ENCODE measurements around the gene ZNF385B. TPM values are rescaled to one million over a fixed set of nuclear protein-coding genes. Genes with fewer than 3 reads are reported as not detected.
"Not testable (repeated sequence)": the region's sequence is repeated elsewhere in the genome, so short reads cannot be mapped to it uniquely, and the experiment has no call there.

ZNF385B gene
- total and polyA plus RNA-seq, 5 donors from 2014 or later = not detected

GRCh38 chr2:179891237-179891636 lies 29.8 kb upstream of the ZNF385B start:
- ATAC-seq (ENCODE audit: low read depth in 2 of 2) = no peak
- H3K27ac ChIP-seq (ENCODE audit: insufficient read depth, low read length, poor library complexity, severe bottlenecking) = no peak overlapping the region
- Mint-ChIP-seq H3K27ac (no peak overlapping the region), H3K36me3 (peaks cover 3% of the 10 kb centered on the region), H3K9me3 (peaks cover 0 to 11% (median 4%) of the 10 kb centered on the region in 7 donors), H3K27me3 (peaks cover 9% of the 10 kb centered on the region), H3K4me3 (no peak overlapping the region), H3K4me1 (no peaks in the 10 kb centered on the region)
- H3K9me3 ChIP-seq (ENCODE audit: control insufficient read depth in 2 of 2, low read length in 2 of 2) = no peaks in the 10 kb centered on the region
- no peaks in the 10 kb centered on the region for H3K27me3 ChIP-seq (ENCODE audit: control insufficient read depth, insufficient read depth, low read length)
- H3K4me1 ChIP-seq (ENCODE audit: control insufficient read depth, insufficient read depth, low read length, poor library complexity, severe bottlenecking) = no peaks in the 10 kb centered on the region
- no peak overlapping the region for H3K4me3 ChIP-seq (ENCODE audit: low read depth, low read length)
- no peaks in the 10 kb centered on the region for H3K36me3 ChIP-seq (ENCODE audit: control insufficient read depth, insufficient read depth, low read length)
- DNase-seq = no peak

DNA sequence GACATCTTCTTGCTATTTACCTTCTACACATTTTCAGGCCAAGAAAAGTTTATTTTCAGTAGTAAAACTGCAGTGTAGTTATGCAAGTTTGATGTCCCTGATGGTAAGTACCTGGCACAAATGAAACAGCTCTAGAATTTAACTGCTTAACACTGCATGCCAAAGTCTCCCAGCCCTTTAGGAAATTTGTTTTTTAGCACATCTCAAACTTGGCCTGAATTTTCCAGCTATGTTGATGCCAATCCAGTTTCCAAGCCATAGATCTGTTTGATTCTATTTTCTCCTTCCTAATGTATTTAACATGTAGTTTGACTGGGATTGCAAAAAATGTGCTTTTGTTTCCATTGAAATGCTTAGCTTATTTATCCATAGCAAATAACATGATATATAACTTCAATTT lies 29.3 kb upstream of the ZNF385B start:
- Mint-ChIP-seq H3K9me3 (peaks cover 0 to 11% (median 4%) of the 10 kb centered on the region in 7 donors), H3K36me3 (peaks cover 3% of the 10 kb centered on the region), H3K4me1 (no peaks in the 10 kb centered on the region), H3K27me3 (peaks cover 9% of the 10 kb centered on the region), H3K4me3 (no peak overlapping the region), H3K27ac (no peak overlapping the region)
- Histone ChIP-seq H3K4me3 (ENCODE audit: low read depth, low read length) (no peak overlapping the region), H3K36me3 (ENCODE audit: control insufficient read depth, insufficient read depth, low read length) (no peaks in the 10 kb centered on the region), H3K9me3 (ENCODE audit: control insufficient read depth in 2 of 2, low read length in 2 of 2) (no peaks in the 10 kb centered on the region), H3K27ac (ENCODE audit: insufficient read depth, low read length, poor library complexity, severe bottlenecking) (no peak overlapping the region), H3K27me3 (ENCODE audit: control insufficient read depth, insufficient read depth, low read length) (no peaks in the 10 kb centered on the region), H3K4me1 (ENCODE audit: control insufficient read depth, insufficient read depth, low read length, poor library complexity, severe bottlenecking) (no peaks in the 10 kb centered on the region)
- no peak for ATAC-seq (ENCODE audit: low read depth in 2 of 2)
- DNase-seq = no peak

DNA sequence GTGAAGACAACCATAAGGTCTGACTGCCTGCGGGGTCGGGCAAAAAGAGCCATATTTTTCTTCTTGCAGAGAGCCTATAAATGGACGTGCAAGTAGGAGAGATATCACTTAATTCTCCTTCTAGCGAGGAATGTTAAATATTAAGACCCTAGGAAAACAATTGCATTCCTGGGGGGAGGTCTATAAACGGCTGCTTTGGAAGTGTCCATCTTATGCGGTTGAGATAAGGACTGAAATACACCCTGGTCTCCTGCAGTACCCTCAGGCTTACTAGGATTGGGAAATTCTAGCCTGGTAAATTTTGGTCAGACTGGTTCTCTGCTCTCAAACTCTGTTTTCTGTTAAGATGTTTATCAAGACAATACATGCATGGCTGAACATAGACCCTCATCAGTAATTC lies 27.2 kb upstream of the ZNF385B start:
- not testable (repeated sequence) for H3K27ac Mint-ChIP-seq; H3K27ac ChIP-seq (ENCODE audit: insufficient read depth, low read length, poor library complexity, severe bottlenecking); H3K4me1 ChIP-seq (ENCODE audit: control insufficient read depth, insufficient read depth, low read length, poor library complexity, severe bottlenecking); H3K36me3 ChIP-seq (ENCODE audit: control insufficient read depth, insufficient read depth, low read length); H3K9me3 ChIP-seq (ENCODE audit: control insufficient read depth in 2 of 2, low read length in 2 of 2); ATAC-seq (ENCODE audit: low read depth in 2 of 2); H3K36me3 Mint-ChIP-seq; H3K4me3 ChIP-seq (ENCODE audit: low read depth, low read length); H3K27me3 ChIP-seq (ENCODE audit: control insufficient read depth, insufficient read depth, low read length); DNase-seq; H3K27me3 Mint-ChIP-seq; H3K4me3 Mint-ChIP-seq; H3K4me1 Mint-ChIP-seq
- H3K9me3 Mint-ChIP-seq = peaks cover 0 to 11% (median 4%) of the 10 kb centered on the region in 7 donors

- Mint-ChIP-seq H3K27me3 (peaks cover 5% of the 10 kb centered on the region), H3K27ac (no peak overlapping the region), H3K9me3 (peaks cover 0 to 7% (median 2%) of the 10 kb centered on the region in 7 donors), H3K4me3 (no peak overlapping the region), H3K36me3 (peaks cover 3% of the 10 kb centered on the region), H3K4me1 (no peaks in the 10 kb centered on the region)
- no peak overlapping the region for H3K4me3 ChIP-seq (ENCODE audit: low read depth, low read length)
- no peaks in the 10 kb centered on the region for H3K9me3 ChIP-seq (ENCODE audit: control insufficient read depth in 2 of 2, low read length in 2 of 2)
- H3K36me3 ChIP-seq (ENCODE audit: control insufficient read depth, insufficient read depth, low read length) = no peaks in the 10 kb centered on the region
- no peak for ATAC-seq (ENCODE audit: low read depth in 2 of 2)
- no peak for DNase-seq
- no peaks in the 10 kb centered on the region for H3K27me3 ChIP-seq (ENCODE audit: control insufficient read depth, insufficient read depth, low read length)
- no peaks in the 10 kb centered on the region for H3K4me1 ChIP-seq (ENCODE audit: control insufficient read depth, insufficient read depth, low read length, poor library complexity, severe bottlenecking)
- no peak overlapping the region for H3K27ac ChIP-seq (ENCODE audit: insufficient read depth, low read length, poor library complexity, severe bottlenecking)
Measured at GRCh38 chr2:179884193-179884592, 22.8 kb upstream of the ZNF385B start.

DNA sequence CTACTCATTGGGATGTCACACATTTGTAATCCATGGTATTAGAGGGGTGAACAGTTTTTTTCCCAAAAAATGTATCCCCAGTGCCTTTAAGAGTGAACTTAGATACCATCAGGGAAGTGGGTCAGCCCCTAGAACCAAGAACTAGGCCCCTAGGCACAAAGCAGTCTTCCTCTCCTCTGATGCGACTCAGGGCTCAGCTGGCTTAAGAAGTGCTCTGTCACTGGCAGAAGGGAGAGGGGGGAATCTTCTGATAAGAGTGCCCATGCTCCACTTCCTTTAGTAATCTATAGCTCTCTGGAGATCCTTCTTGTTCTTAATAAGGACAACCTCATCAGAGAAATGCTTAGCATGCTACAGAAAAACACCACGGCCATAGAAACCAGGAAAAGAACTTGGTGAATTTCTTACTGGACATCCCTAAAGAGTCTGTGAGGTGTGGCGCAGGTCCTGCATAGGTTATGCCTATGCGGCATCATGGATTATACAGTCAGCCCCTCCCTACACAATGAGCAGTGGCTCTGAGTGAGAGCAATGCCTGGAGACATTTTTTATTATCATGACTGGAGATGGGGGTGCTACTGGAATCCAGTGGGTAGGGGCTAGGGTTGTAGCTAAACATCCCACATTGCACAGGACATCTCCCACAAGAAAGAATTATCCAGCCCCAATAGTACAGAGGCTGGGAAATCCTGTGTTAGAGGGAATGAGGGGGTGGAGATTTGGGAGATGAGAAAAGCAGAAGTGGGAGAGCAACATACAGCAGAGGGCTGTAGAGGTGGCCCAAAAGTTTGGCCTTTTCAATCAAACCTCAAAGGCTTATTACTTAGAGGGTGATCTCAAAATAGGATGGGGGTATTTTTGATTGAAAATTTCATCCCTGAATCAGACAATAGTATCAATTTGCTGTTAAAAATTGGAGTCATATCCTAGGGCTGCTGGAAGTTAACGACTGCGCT lies 21.7 kb upstream of the ZNF385B start:
- no peak overlapping the region for H3K4me3 ChIP-seq (ENCODE audit: low read depth, low read length)
- peaks cover 5% of the 10 kb centered on the region for H3K27me3 Mint-ChIP-seq
- H3K36me3 Mint-ChIP-seq = no peaks in the 10 kb centered on the region
- H3K4me1 Mint-ChIP-seq = no peaks in the 10 kb centered on the region
- ATAC-seq (ENCODE audit: low read depth in 2 of 2) (no peak), DNase-seq (no peak)
- no peak overlapping the region for H3K27ac Mint-ChIP-seq
- H3K4me3 Mint-ChIP-seq = no peak overlapping the region
- H3K27me3 ChIP-seq (ENCODE audit: control insufficient read depth, insufficient read depth, low read length) = no peaks in the 10 kb centered on the region
- H3K36me3 ChIP-seq (ENCODE audit: control insufficient read depth, insufficient read depth, low read length) = no peaks in the 10 kb centered on the region
- H3K27ac ChIP-seq (ENCODE audit: insufficient read depth, low read length, poor library complexity, severe bottlenecking) = no peak overlapping the region
- H3K9me3 ChIP-seq (ENCODE audit: control insufficient read depth in 2 of 2, low read length in 2 of 2) = no peaks in the 10 kb centered on the region
- H3K9me3 Mint-ChIP-seq = peaks cover 0 to 1% (median 0%) of the 10 kb centered on the region in 7 donors
- H3K4me1 ChIP-seq (ENCODE audit: control insufficient read depth, insufficient read depth, low read length, poor library complexity, severe bottlenecking) = no peaks in the 10 kb centered on the region

DNA sequence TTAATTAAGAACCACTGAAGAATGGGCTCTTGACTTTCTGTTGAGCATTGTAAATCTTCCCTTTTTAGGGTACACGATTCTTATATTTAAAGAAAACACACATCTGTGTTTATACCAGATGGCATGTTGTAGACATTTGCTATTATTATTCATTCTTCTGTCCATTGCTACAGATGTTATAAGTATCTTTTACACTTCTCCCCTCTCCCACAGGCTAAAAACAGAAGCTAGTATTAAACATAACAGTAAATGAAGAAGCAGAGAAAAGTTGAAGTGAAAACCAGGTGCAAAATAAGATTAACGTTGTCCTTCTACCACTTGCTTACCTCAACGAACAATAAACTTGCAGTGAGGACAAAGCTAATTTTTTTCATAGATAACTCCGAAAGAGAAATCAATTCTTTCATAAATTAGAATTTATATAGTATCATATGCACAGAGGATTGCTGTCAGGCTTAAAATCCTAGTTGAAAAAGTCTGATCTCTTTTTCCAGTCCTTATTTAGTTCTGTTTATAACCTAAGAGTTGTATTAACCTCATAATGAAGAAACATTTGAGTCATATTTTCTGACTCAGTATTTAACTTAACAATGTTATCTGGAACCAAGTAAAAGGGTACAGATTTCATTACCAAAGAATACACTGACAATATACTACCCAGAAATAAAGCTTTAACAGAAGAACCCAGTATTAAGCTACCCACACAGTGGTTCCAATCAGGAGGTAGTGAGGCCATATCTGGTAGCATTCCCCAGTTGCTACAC lies 16.4 kb upstream of the ZNF385B start:
- ATAC-seq (ENCODE audit: low read depth in 2 of 2) = no peak
- no peaks in the 10 kb centered on the region for H3K9me3 ChIP-seq (ENCODE audit: control insufficient read depth in 2 of 2, low read length in 2 of 2)
- peaks cover 15% of the 10 kb centered on the region for H3K27me3 Mint-ChIP-seq
- no peaks in the 10 kb centered on the region for H3K27me3 ChIP-seq (ENCODE audit: control insufficient read depth, insufficient read depth, low read length)
- no peaks in the 10 kb centered on the region for H3K36me3 Mint-ChIP-seq
- H3K4me3 ChIP-seq (ENCODE audit: low read depth, low read length) = no peak overlapping the region
- DNase-seq = no peak
- H3K36me3 ChIP-seq (ENCODE audit: control insufficient read depth, insufficient read depth, low read length) = no peaks in the 10 kb centered on the region
- no peak overlapping the region for H3K4me3 Mint-ChIP-seq
- no peaks in the 10 kb centered on the region for H3K4me1 ChIP-seq (ENCODE audit: control insufficient read depth, insufficient read depth, low read length, poor library complexity, severe bottlenecking)
- H3K4me1 Mint-ChIP-seq = no peaks in the 10 kb centered on the region
- no peak overlapping the region for H3K27ac ChIP-seq (ENCODE audit: insufficient read depth, low read length, poor library complexity, severe bottlenecking)
- H3K27ac Mint-ChIP-seq = no peak overlapping the region
- no peaks in the 10 kb centered on the region for H3K9me3 Mint-ChIP-seq

DNA sequence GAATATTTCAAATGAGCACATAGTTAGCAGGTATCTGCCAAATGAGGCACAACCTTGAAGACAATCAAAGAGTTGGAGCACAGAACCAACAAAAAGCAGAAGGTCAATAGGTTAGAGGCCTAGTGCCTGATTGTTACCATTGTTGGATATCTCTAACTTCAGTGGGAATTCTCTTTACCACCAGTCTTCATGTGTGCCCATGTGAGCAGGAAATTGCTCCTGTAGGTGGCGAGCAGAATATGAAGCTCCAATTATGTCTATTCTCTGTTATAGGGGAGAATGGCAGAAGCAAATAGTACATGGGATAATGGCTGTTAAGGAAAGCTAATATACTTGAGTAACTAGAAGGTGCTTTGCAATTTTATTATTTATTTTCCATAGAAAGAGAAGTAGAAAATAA lies 14.9 kb upstream of the ZNF385B start:
- Histone ChIP-seq H3K36me3 (ENCODE audit: control insufficient read depth, insufficient read depth, low read length) (no peaks in the 10 kb centered on the region), H3K27ac (ENCODE audit: insufficient read depth, low read length, poor library complexity, severe bottlenecking) (no peak overlapping the region), H3K27me3 (ENCODE audit: control insufficient read depth, insufficient read depth, low read length) (no peaks in the 10 kb centered on the region), H3K4me3 (ENCODE audit: low read depth, low read length) (no peak overlapping the region), H3K9me3 (ENCODE audit: control insufficient read depth in 2 of 2, low read length in 2 of 2) (no peaks in the 10 kb centered on the region), H3K4me1 (ENCODE audit: control insufficient read depth, insufficient read depth, low read length, poor library complexity, severe bottlenecking) (no peaks in the 10 kb centered on the region)
- Mint-ChIP-seq H3K27me3 (peaks cover 21% of the 10 kb centered on the region), H3K4me1 (no peaks in the 10 kb centered on the region), H3K4me3 (no peak overlapping the region), H3K36me3 (no peaks in the 10 kb centered on the region), H3K27ac (no peak overlapping the region), H3K9me3 (no peaks in the 10 kb centered on the region)
- ATAC-seq (ENCODE audit: low read depth in 2 of 2) (no peak), DNase-seq (no peak)
